H1 (cell line): ENCODE measurements around the gene RAB22A. TPM values are rescaled to one million over a fixed set of nuclear protein-coding genes. Genes with fewer than 3 reads are reported as not detected.

ENCODE experiments used
- CTCF ChIA-PET: fragments of 300-600 bp; sonication (Branson Sonifier 250); formaldehyde crosslinking; loops from one replicate; lab custom pipeline; 2021; ENCODE audit not compliant: partially characterized antibody; lab: Charles Lee
- POLR2A ChIA-PET: fragments of 300-600 bp; sonication (Branson Sonifier 250); formaldehyde crosslinking; loops from one replicate; lab custom pipeline; 2021; ENCODE audit warnings: inconsistent platforms; ENCODE audit not compliant: partially characterized antibody; lab: Charles Lee
- DNase-seq, 2 experiments: peaks; one replicate each; pipeline versions ENCODE4 v3.0.0 to v3.0.0-alpha.2; 2010 to 2022; ENCODE audit warnings: low spot score in 2 of 2, low read depth in 1 of 2, mixed read lengths in 1 of 2
- FAIRE-seq: peaks from 2 replicates; lab custom pipeline; 2011; peaks lifted over from hg19 to GRCh38; lab: Jason Lieb, UNC
- H2AFZ ChIP-seq: 2 replicates; pipeline ENCODE4 v1.8.1; 2012; ENCODE audit warnings: low read length, inconsistent platforms
- H2AK5ac ChIP-seq: 2 replicates; pipeline ENCODE4 v1.6.1; 2013; ENCODE audit warnings: low read depth, low read length
- H2BK120ac ChIP-seq: replicated peaks from 2 replicates; pipeline ENCODE3; 2013; ENCODE audit warnings: low read depth, low read length, inconsistent platforms
- H2BK12ac ChIP-seq: 2 replicates; pipeline ENCODE4 v1.6.1; 2013; ENCODE audit warnings: low read depth, low read length
- H2BK15ac ChIP-seq: 2 replicates; pipeline ENCODE4 v1.6.1; 2013; ENCODE audit warnings: low read length
- H2BK20ac ChIP-seq: 2 replicates; pipeline ENCODE4 v1.6.1; 2013; ENCODE audit warnings: low read length
- H2BK5ac ChIP-seq: 2 replicates; pipeline ENCODE4 v1.6.1; 2013; ENCODE audit warnings: low read depth, low read length
- H3K14ac ChIP-seq: 2 replicates; pipeline ENCODE4 v1.6.1; 2013; ENCODE audit warnings: inconsistent platforms; ENCODE audit not compliant: insufficient read length
- H3K18ac ChIP-seq: 2 replicates; pipeline ENCODE4 v1.6.1; 2013; ENCODE audit warnings: low read length; ENCODE audit errors: extremely low read depth
- H3K23ac ChIP-seq: 2 replicates; pipeline ENCODE4 v1.6.1; 2013; ENCODE audit warnings: inconsistent platforms; ENCODE audit not compliant: insufficient read length
- H3K23me2 ChIP-seq: 2 replicates; pipeline ENCODE4 v1.6.1; 2013; ENCODE audit warnings: low read depth, low read length
- H3K27ac ChIP-seq: 2 replicates; pipeline ENCODE4 v1.6.1; 2011; ENCODE audit warnings: low read depth, low read length, inconsistent platforms
- H3K27me3 ChIP-seq, 4 experiments: replicated peaks in 1 of 4; 1 replicate in 1 of 4; 2 replicates in 3 of 4; pipeline versions ENCODE4 v1.6.1 to v1.8.1; 2011 to 2013; ENCODE audit warnings: low read length in 3 of 4, mild to moderate bottlenecking in 3 of 4, inconsistent platforms in 2 of 4, mixed read lengths in 2 of 4, moderate library complexity in 1 of 4; ENCODE audit not compliant: control insufficient read depth in 3 of 4, insufficient read depth in 3 of 4; ENCODE audit errors: extremely low read depth in 1 of 4
- H3K36me3 ChIP-seq, 4 experiments: 2 replicates each; pipeline versions ENCODE4 v1.6.1 to v1.8.1; 2011 to 2013; ENCODE audit warnings: mild to moderate bottlenecking in 4 of 4, low read length in 3 of 4, moderate library complexity in 2 of 4, control low read depth in 1 of 4, inconsistent platforms in 1 of 4; ENCODE audit not compliant: insufficient read depth in 4 of 4, control insufficient read depth in 2 of 4
- H3K4ac ChIP-seq: replicated peaks from 2 replicates; pipeline ENCODE3; 2013; ENCODE audit warnings: low read length, low read depth, mixed read lengths, inconsistent platforms; ENCODE audit not compliant: insufficient read length
- H3K4me1 ChIP-seq, 4 experiments: replicated peaks in 1 of 4; 1 replicate in 1 of 4; 2 replicates in 3 of 4; pipeline versions ENCODE4 v1.6.1 to v1.8.1; 2011 to 2013; ENCODE audit warnings: low read length in 3 of 4, inconsistent platforms in 2 of 4, mixed read lengths in 1 of 4; ENCODE audit not compliant: insufficient read depth in 4 of 4, control insufficient read depth in 3 of 4
- H3K4me2 ChIP-seq, 2 experiments: 2 replicates each; pipeline versions ENCODE4 v1.6.1 to v1.8.1; 2011 to 2013; ENCODE audit warnings: low read depth in 2 of 2, low read length in 2 of 2, control low read depth in 1 of 2, inconsistent platforms in 1 of 2, mild to moderate bottlenecking in 1 of 2; ENCODE audit not compliant: insufficient read depth in 1 of 2
- H3K4me3 ChIP-seq, 4 experiments: fragments of 200-600, 300-600 bp in 1 of 4; sonication (generic), shearing (Covaris generic), sonication (Bioruptor Twin) in 1 of 4; 2 replicates each; pipeline versions ENCODE4 v1.5.1 to v1.8.1; 2011 to 2016; ENCODE audit warnings: low read length in 4 of 4, low read depth in 3 of 4, control low read depth in 2 of 4, inconsistent platforms in 2 of 4, mild to moderate bottlenecking in 2 of 4, mixed read lengths in 1 of 4, moderate library complexity in 1 of 4; ENCODE audit not compliant: insufficient read depth in 2 of 4; ENCODE audit errors: extremely low read depth in 1 of 4
- H3K56ac ChIP-seq: replicated peaks from 2 replicates; pipeline ENCODE3; 2013; ENCODE audit warnings: low read depth, mild to moderate bottlenecking, mixed read lengths, low read length, inconsistent platforms; ENCODE audit not compliant: insufficient read length
- H3K79me1 ChIP-seq: 2 replicates; pipeline ENCODE4 v1.6.1; 2013; ENCODE audit warnings: low read depth, low read length, control low read depth
- H3K79me2 ChIP-seq, 2 experiments: 2 replicates each; pipeline versions ENCODE4 v1.6.1 to v1.8.1; 2012 to 2013; ENCODE audit warnings: low read length in 2 of 2, mild to moderate bottlenecking in 2 of 2, inconsistent platforms in 1 of 2; ENCODE audit not compliant: insufficient read depth in 2 of 2, control insufficient read depth in 1 of 2
- H3K9ac ChIP-seq, 4 experiments: replicated peaks in 1 of 4; 1 replicate in 1 of 4; 2 replicates in 3 of 4; pipeline versions ENCODE4 v1.6.1 to v1.8.1; 2011 to 2013; ENCODE audit warnings: low read depth in 3 of 4, low read length in 3 of 4, control low read depth in 2 of 4, mild to moderate bottlenecking in 2 of 4, moderate library complexity in 2 of 4, inconsistent platforms in 1 of 4; ENCODE audit errors: extremely low read depth in 1 of 4
- H3K9me3 ChIP-seq, 2 experiments: 2 replicates each; pipeline versions ENCODE4 v1.6.1 to v1.8.1; 2012 to 2013; ENCODE audit warnings: mild to moderate bottlenecking in 2 of 2, moderate library complexity in 2 of 2, control low read depth in 1 of 2, inconsistent platforms in 1 of 2, low read depth in 1 of 2, low read length in 1 of 2, mixed read lengths in 1 of 2; ENCODE audit not compliant: insufficient read depth in 2 of 2
- H4K20me1 ChIP-seq, 2 experiments: replicated peaks in 1 of 2; 2 replicates each; pipeline versions ENCODE3 to v1.8.1; 2011 to 2013; ENCODE audit warnings: inconsistent platforms in 2 of 2, low read length in 2 of 2, mild to moderate bottlenecking in 1 of 2; ENCODE audit not compliant: insufficient read depth in 2 of 2, control insufficient read depth in 1 of 2
- H4K5ac ChIP-seq: 2 replicates; pipeline ENCODE4 v1.6.1; 2013; ENCODE audit warnings: low read length, low read depth, mixed read lengths, inconsistent platforms; ENCODE audit not compliant: insufficient read length
- H4K8ac ChIP-seq: 2 replicates; pipeline ENCODE4 v1.8.0; 2013; ENCODE audit warnings: mild to moderate bottlenecking, moderate library complexity, low read length, inconsistent platforms; ENCODE audit not compliant: insufficient read depth; ENCODE audit errors: extremely low read depth
- H4K91ac ChIP-seq: replicated peaks from 2 replicates; pipeline ENCODE3; 2013; ENCODE audit warnings: low read length, mixed read lengths, inconsistent platforms; ENCODE audit not compliant: insufficient read length
- BCL11A ChIP-seq, 2 experiments: IDR thresholded peaks; one replicate each; pipeline ENCODE4 v1.6.1; 2011; ENCODE audit warnings: low read depth in 2 of 2, low read length in 2 of 2, mild to moderate bottlenecking in 2 of 2
- CEBPB ChIP-seq: IDR thresholded peaks from 2 replicates; pipeline ENCODE4 v1.6.1; 2012; ENCODE audit warnings: low read depth, low read length
- CTBP2 ChIP-seq: IDR thresholded peaks from 2 replicates; pipeline ENCODE4 v1.7.0; 2011; ENCODE audit warnings: borderline replicate concordance, mild to moderate bottlenecking, moderate library complexity, mixed read lengths, low read length; ENCODE audit not compliant: insufficient read depth, insufficient read length
- SP1 ChIP-seq: IDR thresholded peaks from 2 replicates; pipeline ENCODE4 v1.6.1; 2011; ENCODE audit warnings: low read depth, low read length
- WGBS, 2 experiments: shearing (Covaris generic) in 1 of 2; methylation state at CpG; one replicate each; pipeline versions ENCODE4 v1.1.6 to v1.1.7; 2013 to 2015; ENCODE audit warnings: low lambda C conversion rate in 2 of 2, mixed read lengths in 2 of 2, inconsistent platforms in 1 of 2, low coverage in 1 of 2, missing lambda C conversion rate in 1 of 2; ENCODE audit not compliant: insufficient replicate concordance in 2 of 2, insufficient coverage in 1 of 2, insufficient read length in 1 of 2; ENCODE audit errors: extremely low coverage in 1 of 2, missing lambda C conversion rate in 1 of 2; 5-methylcytosine and 5-hydroxymethylcytosine counted together
- polyA plus RNA-seq, 7 experiments: library from polyadenylated mRNA; depleted of rRNA in 3 of 7; stranded (reverse) in 5 of 7; unstranded in 2 of 7; fragments of >200 nt in 5 of 7; fragments of 200-250 nt in 2 of 7; gene quantifications; 1 replicate in 5 of 7; 2 replicates in 1 of 7; 4 replicates in 1 of 7; pipeline versions ENCODE4 v1.2.1 to v1.2.3, GENCODE V29; 2011 to 2013; ENCODE audit warnings: missing spikeins in 2 of 7, mixed read lengths in 2 of 7
- total RNA-seq: library from RNA; stranded (reverse); fragmentation: NEBNext Ultra II Directional; extraction: Animal tissue kit (Norgen Biotek cat#: 25700); gene quantifications from 2 replicates; pipeline ENCODE4 v1.2.1, GENCODE V29; 2021
- TF ChIP-seq, protein P1 (sequence below): IDR thresholded peaks from 2 replicates; pipeline ENCODE4 v1.6.1; 2011; ENCODE audit warnings: low read depth, mild to moderate bottlenecking, low read length; ENCODE audit not compliant: insufficient read depth

The RAB22A gene
- total and polyA plus RNA-seq, 2 of the 8 experiments (the other 6 are each of a cell fraction or from before 2014, with no cell fraction given) = 3.1 to 6.6 TPM

DNA sequence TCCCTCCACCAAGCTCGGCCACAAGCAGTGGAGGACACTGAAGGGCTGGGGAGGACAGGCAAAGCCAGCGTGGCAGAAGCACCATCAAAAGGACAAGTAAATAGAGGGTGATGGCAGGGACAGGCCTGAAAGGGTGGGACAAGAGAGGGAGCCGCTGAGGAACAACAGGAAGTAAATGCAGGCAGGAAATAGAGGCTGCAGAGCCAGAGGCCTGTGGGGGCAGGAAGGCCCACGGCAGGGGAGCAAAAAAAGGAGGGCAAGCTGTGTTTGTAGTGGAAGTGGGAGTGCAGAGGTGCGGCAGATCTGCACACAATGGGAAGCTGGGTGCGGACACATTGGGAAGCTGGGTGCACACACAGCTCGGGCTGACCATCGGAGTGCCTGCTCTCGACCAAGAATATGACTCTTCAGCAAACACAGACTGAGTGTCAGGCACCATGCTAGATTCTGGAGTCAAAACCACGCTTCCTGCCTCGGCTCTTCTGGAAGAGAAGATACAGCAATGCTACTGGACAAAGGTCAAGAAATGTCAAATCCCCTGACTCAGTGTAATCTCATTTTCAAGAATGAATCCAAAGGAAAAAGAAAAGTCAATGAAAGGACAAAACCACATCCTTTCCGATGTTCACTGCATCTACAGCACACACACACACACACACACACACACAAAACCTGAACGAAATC is 40.4 kb upstream of the RAB22A start:
- no peaks in the 10 kb centered on the region; the same call in 1 of the 2 replicates for H3K23me2 ChIP-seq
- peaks cover 2 to 5% of the 10 kb centered on the region in 2 experiments for H4K20me1 ChIP-seq
- H3K4me2 ChIP-seq = no peak overlapping the region
- no peak overlapping the region for H2BK12ac ChIP-seq
- no peak overlapping the region for H2BK15ac ChIP-seq
- ChIA-PET POLR2A (no interaction called here), CTCF (no interaction called here)
- no peak overlapping the region for H3K4me3 ChIP-seq
- FAIRE-seq (no peak), DNase-seq (no peak)
- H3K4ac ChIP-seq = no peak overlapping the region
- H3K18ac ChIP-seq = no peak overlapping the region
- H3K23ac ChIP-seq = no peak overlapping the region
- H3K27me3 ChIP-seq = no peaks in the 10 kb centered on the region
- no peak for TF ChIP-seq SP1
- TF ChIP-seq BCL11A (IDR thresholded peaks at IDR 0.05; ENCODE audit: low read depth in 2 of 2, low read length in 2 of 2) = no peak
- no peak for TF ChIP-seq CTBP2
- no peak for TF ChIP-seq CEBPB
- TF ChIP-seq, protein P1, sequence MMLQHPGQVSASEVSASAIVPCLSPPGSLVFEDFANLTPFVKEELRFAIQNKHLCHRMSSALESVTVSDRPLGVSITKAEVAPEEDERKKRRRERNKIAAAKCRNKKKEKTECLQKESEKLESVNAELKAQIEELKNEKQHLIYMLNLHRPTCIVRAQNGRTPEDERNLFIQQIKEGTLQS = no peak
- no peak overlapping the region for H4K5ac ChIP-seq
- no peak overlapping the region for H2AK5ac ChIP-seq
- H3K27ac ChIP-seq = no peak overlapping the region; the same call in 1 of the 2 replicates
- H2BK120ac ChIP-seq = no peak overlapping the region
- H3K4me1 ChIP-seq = peaks cover 0 to 6% (median 0%) of the 10 kb centered on the region in 4 experiments; a peak in 1 of 7 replicates
- no peak overlapping the region for H3K9ac ChIP-seq
- H2BK5ac ChIP-seq = no peak overlapping the region; the same call in 1 of the 2 replicates
- H3K36me3 ChIP-seq = peaks cover 0 to 6% (median 0%) of the 10 kb centered on the region in 4 experiments; a peak in 5 of 8 replicates
- H3K14ac ChIP-seq = no peak overlapping the region
- H3K79me1 ChIP-seq = peaks cover 2% of the 10 kb centered on the region; the same call in 1 of the 2 replicates
- no peak overlapping the region for H3K56ac ChIP-seq
- H3K79me2 ChIP-seq = no peaks in the 10 kb centered on the region
- no peak overlapping the region for H2AFZ ChIP-seq
- no peaks in the 10 kb centered on the region for H3K9me3 ChIP-seq
- no peak overlapping the region for H4K8ac ChIP-seq
- no peak overlapping the region for H4K91ac ChIP-seq
- no peak overlapping the region for H2BK20ac ChIP-seq
- 89% methylated on average over 13 of the region's 13 CpGs; no CpG with 5 or more reads in 1 of the 2 experiments for WGBS, 2 experiments
